NCI-H187 (cell line): ENCODE results near the gene STAT4.

Experiments
- DNase-seq, 2 experiments: peaks; one replicate each; lab custom pipeline; 2025; lab: John Stamatoyannopoulos, UW

Gene STAT4

DNA sequence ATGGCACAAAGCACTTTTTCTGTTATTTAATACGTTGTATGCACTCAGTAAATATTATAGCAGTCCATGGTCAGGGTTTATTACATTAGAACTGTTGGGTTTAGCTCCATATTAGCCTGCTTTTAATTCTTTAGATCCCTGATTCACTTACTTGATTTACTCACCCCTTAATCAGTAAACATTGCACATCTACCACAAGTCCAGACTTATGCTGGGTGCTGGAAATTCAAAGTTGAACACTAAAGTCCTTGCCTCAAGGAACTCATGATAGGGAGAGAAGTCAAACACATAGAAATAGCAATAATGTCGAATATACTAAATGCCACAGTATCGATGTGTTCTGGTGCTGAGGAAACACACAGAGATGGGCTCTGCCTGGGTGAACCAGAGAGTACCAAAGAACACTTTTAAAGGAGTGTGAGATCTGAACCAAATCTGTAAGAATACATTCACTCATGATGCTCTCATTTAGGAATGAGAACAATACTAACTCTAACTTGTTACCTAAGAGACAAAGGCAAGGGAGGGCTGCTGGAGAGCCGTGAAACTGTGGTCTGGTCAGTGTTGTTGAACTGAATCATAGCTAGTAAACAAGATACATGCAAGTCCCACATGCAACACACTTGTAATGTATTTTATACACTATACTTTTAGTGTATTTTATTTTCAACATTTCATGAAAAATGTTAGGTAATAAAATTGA lies 4.9 kb downstream of the STAT4 start:
- DNase-seq, result no peak

DNA sequence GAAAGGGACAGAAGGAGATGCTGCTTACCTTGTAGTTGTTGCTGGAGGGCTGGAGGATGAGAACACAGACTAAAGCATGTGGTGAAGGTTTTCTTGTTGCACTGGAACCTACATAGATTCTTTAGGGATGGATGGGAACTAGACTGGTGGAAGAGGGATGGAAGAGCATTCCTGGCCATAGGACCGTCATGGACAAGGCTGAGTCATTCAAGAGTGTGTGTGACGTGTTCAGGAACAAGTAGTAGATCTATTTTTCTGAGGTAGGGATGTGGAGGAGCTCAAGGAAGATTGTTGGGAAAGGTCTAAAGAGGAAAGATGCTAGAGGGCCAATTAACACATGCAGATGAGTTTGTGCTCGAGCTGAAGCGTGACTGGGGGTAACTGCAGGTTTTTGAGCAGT lies 6.6 kb downstream of the STAT4 start:
- DNase-seq, result no peak

DNA sequence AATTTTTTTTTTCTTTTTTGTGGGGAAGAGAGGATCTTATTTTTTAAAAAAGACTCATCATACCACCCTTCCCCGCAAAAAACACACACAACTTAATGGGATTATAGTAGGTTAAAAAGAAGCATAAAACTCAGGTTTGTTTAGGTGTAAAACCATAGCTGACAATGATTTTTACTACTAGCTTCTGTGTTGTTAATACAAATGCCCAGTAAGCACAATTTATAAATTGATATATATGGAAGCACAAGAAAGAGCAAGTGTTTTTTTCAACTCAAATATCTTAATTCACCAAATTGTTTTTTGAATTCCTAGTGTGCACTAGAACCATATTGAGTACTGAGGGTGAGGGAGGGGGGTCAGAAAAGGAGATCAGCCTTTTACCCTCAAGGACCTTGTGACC lies 7.0 kb downstream of the STAT4 start:
- DNase-seq, result no peak

DNA sequence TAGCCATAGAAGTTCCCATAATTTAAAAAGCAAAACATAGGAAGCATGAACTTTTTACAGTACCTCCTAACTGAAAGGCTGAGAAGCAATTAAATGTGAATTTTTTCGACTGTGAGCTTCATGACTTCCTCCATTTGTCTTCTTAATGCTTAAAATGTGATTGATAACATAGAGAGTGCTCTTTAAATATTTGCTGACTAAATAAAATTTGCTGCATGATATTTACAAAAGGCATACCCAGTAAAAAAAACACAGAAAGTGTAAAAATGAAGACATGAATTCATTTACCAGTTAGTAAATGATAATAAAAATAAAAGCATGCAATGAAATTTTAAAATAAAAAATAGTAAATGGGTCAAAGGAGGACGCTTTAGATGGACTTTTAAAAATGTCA lies 21.9 kb downstream of the STAT4 start:
- no peak for DNase-seq

DNA sequence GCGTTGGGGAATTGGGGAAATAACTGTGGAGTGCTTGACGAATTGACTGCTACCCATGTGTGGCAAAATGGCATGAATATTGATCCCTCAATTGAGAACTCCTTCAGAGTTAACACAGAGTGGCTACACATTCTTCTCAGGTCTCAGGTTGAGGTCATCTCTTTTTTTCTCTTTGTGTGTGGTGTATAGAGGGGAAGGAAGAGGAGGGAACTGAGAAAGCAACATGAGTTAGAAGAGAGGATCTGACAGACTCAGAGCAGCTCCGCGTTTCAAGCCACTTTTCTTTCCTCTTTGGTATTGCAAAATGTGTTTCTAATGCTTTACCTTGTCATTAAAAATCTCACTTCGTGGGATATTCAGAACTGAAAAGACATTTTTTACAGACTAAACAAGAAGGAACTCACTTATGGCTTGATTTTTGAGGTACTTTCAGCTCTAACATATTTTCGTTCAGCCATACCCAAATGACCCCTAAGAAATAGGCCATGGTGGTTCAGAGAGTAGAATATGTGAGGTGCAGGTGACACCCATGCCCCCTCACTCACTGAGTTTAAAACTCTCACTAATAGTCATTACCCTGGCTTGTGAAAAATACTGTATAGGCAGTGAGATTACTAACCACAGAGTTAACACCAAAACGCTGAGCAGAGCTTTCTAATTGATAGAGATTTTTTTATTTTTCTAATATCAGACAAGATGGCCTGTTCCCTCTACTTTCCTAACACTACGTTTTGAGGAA lies 22.5 kb downstream of the STAT4 start:
- DNase-seq, result no peak

DNA sequence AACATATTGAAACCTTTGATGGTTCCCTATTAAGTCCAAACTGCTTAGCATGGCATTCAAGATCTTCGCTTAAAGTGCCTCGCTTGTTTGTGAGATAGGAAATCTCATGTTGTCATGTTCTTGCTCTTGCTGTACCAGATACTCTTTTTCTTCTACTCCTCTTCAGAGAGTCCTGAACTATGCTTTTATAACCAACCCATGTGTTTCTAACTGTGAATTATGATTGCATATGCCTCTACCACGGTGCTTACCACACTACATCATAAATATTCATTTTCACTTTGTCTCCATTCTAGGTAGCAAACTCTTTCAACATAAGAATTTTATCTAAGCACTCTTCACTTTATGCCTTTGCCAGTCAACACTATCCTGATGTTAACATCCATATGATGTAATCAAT lies 23.6 kb downstream of the STAT4 start:
- no peak for DNase-seq

DNA sequence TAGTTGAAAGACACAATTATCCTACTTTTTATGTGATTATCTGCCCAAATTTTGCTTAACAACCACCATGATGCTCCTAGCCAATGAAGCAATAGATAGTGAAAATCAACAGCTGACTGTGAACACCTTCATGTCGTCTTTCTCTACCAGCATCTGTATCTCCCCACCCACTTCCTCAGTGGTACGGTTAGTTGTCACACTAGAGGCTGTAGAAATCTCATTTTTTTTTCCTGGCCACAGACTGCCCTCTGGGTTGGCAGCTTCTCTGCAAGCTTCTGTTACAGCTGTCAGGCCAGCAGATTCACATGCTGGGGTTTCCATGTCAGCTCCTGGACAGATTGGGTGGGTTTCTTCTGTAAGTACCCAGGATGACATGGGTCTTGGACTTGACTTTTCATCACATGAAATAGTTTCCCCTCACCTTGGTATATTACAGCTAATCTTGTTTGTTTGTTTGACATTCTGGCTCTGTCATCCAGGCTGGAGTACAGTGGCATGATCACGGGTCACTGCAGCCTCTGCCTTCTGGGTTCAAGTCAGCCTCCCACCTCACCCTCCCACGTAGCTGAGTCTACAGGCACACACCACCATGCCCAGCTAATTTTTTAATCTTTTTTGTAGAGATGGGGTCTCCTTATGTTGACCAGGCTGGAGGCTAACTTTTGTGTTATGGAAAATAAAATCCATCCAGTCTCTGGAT lies 24.3 kb downstream of the STAT4 start:
- no peak for DNase-seq

DNA sequence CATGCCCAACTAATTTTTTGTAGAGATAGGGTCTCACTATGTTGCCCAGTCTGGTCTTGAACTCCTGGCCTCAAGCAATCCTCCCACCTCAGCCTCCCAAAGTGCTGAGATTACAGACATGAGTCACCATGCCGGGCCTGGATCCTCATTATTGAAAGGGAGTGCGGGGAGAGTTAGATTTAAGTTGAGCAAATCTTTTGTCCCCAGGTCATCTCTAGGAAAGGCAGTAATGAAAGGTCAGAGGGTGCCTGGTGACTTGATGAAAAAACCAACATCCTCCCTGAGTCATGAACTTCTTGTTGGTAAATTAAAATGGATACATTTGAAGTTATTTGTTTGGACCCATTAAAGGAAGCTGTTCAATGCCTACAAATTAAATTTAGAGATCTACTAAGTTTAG lies 25.1 kb downstream of the STAT4 start:
- DNase-seq, result no peak

DNA sequence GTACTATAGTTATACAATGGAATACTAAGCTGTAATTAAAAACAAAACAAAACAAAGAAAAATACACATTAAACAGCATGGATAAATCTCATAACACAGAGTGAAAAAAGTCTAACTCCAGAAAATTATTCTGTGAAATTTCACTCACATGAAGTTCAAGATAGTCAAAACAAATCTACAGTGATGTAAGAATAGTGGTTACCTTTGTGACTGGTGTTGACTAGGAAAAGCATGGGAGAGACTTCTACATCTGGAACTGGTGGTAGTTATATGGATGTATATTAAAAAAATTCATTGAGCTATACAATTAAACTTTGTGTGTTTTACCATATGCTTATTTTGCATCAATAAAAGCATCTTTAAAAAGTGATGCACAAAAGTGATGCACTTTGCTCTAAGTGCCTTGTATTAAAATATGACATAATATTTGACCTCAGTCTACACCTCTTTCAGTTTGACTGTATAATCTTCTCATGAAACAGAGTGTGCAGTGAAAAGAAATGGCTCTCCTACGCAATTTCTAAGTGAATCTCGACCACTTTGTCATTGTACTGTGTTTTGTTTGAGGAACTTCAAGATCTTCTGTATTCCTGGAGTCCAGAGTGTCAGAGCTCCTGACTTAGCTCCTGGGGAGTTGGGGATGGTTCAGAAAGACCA lies 28.0 kb downstream of the STAT4 start:
- no peak for DNase-seq

DNA sequence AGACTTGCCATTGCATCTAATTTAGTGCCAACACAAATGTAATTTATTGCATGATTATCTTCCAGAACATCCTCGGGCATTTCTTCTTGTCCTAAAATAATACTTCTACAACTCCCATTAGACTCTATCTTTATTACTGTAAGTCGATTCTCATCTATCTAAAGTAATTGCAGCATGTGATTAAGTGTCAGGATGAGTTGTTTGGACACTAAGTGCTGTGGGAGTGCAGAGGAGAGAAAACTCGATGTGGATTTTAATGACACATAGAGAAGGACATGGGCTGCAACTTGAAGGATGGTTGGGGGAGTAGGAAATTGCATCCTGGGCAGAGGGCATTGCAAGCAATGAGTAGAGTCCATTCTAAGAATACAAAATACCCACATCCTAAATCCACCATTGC lies 33.5 kb downstream of the STAT4 start:
- DNase-seq, result no peak

DNA sequence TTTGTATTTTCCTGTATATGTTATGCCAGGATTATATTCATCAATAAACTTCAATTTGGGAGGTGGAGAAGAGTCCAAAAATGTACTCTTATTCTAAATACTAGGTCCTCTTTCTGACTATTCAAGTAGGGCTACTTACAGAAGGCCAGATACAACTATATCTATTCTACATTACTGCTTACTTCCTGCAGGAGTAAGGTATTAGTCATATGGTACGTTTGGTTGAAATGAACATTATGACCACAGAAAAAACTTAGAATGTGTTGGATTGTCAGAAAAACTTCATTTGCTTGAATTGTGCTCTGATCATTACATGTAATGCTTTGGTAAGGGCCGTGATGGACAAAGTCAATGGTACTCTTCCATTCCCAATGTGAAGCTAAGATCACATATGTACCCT lies 35.0 kb downstream of the STAT4 start:
- no peak for DNase-seq

DNA sequence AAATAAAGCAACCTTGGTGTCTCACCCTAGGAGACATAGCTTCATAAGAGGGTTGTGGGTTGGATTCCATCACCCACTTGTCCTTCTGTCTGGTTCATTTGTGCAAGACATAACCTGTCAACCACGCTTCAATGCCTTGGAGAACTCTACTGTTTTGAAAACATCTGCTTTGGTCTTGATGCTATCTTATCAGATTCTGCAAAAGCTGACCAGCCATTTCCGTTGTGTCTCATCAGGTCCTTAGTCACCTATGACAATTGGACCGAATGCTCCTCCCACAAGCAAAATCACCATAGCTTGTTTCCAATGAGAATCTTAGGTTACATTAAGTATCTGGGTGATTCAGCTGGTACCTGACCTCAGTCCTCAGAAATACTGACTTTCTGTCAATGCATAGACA lies 35.4 kb downstream of the STAT4 start:
- no peak for DNase-seq

DNA sequence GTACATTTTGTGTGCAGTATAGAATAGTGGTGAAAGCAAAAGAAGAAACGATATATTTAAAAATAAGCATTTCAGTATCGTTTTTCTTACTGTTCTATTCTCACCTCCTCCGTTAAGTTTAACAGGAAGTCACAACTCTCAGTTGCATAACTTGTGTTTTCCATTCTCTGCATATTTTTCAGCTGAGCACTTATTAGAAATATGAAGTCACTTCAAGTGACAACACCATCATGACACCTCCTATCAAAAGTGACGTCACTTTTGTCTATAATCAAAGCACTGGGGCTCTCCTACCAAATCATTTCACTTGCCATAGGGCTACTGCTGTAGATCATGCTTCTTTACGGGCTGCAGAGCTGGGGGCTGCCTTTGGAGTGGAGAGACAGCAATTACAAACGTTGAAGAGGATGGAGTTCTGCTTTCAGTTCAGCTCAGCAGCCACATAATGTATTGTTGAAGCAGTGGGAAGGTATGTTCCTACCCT lies 36.3 kb downstream of the STAT4 start:
- DNase-seq, result no peak

DNA sequence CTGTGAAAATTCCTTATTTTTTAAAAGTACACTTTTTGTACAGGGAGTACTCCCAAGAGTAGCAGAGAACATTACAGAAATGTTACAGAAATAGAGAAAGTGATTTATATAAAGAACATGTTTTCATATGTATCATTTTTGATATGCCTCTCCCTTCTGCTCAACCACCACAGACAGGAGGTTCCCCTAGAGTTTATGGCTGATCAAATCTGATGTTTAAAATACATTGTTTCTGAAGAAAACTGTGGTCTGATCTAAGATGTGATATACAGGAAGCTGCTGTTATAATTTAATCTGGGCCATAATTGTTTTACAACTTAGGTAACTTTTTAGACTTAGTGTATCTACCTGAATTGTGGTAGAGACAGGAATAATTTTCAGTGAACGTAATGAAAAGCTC lies 37.0 kb downstream of the STAT4 start:
- DNase-seq, result no peak

DNA sequence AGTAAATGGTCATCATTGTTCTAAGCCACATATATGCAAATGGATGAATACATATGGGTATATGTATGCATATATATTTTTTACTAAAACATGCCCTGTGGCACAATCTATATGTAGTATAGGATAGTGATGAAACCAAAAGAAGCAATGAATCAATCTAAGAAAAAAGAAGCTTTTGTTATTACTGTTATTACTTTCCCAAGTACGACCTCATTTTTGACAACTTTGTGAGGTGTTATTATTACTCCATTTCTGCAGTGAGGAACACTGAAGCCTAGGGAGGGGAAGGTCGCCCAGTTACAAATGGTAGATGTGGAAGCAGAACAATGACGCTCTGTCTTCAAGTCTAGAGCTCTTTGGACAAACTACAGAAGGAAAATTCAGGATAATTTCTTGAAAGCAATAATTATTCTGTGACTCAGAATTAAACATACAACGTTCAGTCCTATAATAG lies 38.3 kb downstream of the STAT4 start:
- DNase-seq, result no peak

DNA sequence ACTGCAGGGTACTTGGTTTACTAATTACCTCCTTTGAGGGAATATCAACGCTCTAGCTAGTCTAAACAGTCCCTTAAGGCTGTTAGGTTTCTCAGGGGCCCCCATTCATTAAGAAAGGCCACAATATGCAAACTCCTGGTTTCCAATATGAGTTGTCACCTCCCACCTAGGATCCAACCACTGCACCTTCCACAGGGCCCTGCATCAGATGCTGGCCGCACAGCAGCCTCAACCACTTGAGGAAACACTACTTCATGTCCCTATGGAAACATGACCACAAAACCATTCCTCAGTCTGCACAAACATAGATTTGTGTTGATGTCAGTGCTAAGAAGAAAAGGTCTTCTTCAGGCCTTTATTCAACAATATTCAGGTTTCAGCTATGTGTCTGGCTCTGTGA lies 40.9 kb downstream of the STAT4 start:
- peak; percentile 2 to 22 for DNase-seq

DNA sequence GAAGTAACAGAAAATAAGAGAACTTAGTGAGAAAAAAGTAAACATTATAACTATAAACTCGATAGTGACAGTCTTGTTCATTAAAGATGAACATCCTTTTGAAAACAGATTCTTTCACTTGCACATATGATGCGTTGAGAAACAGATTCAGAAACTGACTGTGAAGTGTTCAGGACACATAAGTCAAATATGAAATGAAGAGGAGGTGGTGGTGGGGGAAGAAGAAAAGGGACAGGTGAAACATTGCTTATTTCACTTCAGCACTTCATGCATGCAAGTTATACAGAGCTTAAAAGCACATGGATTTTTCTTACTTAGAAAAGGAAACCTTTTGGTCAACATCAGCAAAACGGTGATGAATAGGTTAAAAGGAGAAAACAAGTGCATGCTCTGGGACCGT lies 42.5 kb downstream of the STAT4 start:
- no peak for DNase-seq

DNA sequence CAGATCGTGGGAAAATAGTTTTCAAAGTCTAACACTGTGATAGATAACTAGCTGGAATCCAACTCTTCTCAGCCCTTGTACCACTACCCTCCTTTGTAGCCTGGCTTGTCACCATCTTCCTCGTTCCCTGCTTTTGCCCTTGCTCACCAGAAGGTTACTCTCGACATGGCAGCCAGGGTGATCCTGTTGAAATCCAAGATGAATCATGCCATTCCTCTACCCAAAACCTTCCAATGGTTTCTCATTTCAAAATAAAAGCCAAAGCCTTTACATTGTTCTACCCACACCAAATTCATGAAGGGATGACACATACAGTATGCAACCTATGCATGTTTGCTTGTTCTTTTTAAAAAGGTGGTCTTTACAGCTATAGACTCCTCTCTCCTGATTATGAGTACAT lies 45.7 kb downstream of the STAT4 start:
- no peak for DNase-seq

DNA sequence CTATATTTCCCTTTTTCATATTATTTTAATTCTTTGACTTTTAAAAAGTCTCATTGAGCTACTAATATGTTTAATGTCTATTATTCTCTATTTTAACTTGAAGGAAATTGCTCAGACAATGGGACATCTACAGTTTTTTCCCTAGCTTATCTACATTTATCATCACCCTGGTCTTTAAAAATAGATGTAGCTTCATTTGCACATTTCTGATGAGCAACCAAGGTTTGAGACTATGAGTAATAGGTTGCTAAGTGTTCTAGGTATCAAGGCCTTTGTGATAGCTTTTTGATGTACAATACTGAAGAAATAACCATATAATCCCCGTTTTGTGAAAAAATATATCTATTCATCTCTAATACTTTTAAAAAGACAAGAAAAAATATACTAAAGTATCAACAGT lies 47.0 kb downstream of the STAT4 start:
- DNase-seq, result no peak

DNA sequence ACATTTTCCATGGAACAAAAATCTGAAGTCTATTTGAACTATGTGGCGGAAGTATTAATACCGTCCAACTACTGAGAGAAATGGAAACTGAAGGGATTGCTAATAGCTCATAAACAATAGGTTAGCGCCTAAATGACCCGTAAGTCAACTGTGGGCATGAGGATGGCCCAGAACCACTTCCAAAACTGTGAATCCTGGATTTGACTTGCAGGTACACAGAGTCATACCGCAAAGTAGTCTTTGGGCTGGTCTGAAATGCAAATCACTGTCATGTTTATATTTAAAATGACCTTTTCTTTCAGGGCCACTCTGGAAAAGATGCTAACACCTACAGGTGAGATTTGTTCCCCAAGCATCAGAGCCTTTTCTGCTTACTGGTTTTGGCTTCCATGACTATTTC lies 50.6 kb downstream of the STAT4 start:
- DNase-seq, result no peak

DNA sequence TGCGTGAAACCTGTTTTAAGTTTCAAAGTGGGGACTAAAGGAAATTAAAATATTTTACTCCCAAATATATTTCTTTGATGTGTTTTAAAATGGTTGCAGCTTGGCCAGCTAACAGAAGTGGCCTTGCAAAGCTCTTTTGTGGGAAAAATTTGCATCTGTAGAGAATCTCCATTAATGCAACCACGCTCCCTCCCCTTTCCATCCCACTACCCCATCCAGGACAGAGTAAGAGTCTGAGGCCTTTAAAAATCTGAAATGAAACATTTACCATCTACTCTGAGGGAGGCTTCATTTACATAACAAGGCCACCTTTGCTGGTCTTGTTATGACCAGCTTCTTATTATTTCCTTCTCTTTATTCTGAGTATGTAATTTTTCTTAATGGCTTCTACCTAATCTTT lies 63.5 kb downstream of the STAT4 start:
- no peak for DNase-seq

DNA sequence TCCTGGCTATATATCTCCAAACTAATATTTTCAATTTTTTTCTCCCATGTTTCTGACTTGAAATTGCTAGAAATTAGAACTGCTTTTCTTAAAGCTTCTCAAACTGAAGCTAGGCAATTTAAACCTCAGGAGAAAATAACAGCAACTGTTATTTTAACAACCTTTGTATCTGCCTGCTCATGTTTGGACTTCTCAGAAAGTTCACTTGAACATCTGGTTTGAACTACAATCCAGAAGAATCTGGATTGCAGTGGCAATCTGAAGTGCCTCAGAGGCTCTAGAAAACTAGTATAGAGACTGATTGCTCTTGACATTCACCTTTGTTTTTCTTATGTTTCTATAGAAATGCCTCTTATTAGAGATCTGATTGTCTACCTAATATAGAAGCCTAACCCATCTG lies 64.1 kb downstream of the STAT4 start:
- no peak for DNase-seq

DNA sequence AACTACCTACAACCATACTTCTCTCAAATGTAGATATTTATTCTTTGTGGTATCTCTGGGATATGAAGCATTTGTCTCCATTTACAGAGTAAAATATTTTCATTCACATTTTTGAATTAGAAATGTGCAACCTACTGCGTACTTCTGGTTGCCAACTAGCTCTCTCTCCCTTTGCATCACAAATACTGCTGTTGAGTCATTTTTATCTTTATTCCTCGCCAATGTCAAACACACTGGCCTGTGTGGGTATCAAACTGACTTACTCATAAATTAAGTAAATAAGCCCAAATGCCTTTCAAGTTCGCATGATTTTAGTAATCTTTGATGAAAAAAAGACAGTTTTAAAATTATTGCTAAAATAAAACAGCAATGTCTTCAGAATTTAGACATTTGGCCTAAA lies 67.3 kb downstream of the STAT4 start:
- no peak for DNase-seq
